ENCODE results near the gene SHMT2.

SHMT2 gene

DNA sequence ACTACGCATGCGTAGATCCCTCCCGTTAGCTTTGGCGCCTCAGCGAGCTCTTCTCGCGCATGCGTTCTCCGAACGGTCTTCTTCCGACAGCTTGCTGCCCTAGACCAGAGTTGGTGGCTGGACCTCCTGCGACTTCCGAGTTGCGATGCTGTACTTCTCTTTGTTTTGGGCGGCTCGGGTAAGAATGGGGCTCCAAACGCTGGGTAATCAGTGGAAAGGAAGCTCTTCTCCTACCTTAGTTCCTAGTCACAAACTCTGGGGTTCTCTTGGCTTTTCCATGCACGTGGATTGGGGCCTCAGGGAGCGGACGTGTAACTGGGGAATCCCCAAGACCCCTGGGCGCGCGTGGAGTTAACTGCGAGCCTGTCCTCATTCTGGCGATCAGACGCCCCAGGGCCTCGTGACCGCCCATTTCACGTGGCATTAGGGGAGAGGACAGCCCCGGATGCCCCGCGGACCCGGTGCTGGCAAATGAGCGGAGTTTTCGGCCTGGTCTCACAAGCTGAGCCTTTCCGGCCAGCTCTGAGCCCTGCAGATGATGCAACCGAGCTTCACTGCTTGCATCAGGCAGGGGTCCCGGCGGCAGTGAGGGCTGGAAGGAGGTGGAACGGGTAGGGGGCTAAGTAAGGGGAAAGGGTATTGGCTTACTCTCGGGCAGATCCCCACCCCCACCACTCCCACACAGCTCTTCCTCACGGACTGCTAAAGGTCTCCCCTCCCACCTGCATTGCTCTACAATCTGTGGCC lies at the start of gene SHMT2:
Gene SHMT2 (plus strand): TSS at position 78 of the 747 bp plus-strand sequence. CDS start 68 bp downstream, at position 146.
- DNase-seq = peak; percentile 96

DNA sequence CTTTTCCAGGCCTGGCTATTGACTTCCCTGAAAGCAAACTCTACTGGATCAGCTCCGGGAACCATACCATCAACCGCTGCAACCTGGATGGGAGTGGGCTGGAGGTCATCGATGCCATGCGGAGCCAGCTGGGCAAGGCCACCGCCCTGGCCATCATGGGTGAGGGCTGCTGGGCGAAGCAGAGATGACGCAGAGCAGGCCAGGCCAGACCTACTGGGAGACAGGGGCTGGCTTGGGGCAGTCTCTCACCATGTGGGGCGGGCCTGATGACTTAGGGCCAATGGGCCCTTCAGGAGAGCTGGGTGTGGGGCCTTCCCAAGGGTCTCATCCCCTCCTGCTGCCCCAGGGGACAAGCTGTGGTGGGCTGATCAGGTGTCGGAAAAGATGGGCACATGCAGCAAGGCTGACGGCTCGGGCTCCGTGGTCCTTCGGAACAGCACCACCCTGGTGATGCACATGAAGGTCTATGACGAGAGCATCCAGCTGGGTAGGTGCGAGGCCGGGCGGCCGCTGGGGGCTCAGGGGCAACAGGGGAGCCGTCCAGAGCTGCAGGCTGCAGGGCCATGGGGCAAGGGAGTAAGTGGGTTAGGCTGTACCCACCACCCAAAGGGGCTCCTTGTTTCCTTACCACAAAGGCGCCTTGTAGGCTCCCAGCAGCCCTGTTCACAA lies 49.1 kb upstream of the SHMT2 start:
- DNase-seq = no peak

DNA sequence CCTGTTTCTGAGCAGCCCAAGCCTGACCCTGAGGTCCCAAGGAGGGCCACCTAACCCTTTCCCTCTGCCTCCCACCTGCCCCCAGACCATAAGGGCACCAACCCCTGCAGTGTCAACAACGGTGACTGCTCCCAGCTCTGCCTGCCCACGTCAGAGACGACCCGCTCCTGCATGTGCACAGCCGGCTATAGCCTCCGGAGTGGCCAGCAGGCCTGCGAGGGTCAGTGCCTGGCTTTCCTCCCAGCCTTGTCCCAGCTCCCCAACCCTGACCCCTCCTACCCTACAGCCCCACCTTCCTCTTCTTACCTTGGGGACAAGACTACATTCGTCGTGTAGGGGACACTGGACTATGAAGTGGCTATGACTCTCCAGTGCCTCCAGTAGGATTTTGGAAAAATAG lies 48.4 kb upstream of the SHMT2 start:
- DNase-seq = no peak

DNA sequence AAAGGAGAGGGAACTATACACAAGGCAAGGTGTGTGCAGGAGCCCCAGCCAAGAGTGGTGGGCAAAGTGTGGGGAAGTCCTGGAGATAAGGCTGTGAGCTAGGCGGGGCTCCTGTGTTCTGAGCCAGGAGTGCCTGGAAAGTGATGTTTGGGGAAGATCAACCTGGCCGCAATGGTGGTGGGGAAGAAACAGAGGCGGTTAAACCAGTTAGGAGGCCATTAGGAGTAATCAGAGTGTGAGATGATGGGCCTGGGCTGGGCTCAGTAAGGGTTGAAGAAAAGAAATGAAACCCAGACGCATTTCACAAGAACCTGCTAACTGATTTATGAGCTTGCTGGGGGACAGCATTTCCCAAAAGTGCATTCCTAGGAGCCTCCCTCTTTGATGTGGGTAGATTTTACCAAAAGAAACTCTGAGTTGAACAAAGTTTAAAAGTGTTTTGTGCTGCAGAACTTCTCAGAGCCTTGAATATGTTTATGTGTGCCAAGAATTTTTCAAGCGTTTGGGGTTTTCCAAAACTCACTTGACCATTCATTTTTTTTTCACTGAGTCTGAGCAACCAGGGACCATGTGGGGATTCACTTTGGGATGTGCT lies 47.9 kb upstream of the SHMT2 start:
- DNase-seq = no peak

DNA sequence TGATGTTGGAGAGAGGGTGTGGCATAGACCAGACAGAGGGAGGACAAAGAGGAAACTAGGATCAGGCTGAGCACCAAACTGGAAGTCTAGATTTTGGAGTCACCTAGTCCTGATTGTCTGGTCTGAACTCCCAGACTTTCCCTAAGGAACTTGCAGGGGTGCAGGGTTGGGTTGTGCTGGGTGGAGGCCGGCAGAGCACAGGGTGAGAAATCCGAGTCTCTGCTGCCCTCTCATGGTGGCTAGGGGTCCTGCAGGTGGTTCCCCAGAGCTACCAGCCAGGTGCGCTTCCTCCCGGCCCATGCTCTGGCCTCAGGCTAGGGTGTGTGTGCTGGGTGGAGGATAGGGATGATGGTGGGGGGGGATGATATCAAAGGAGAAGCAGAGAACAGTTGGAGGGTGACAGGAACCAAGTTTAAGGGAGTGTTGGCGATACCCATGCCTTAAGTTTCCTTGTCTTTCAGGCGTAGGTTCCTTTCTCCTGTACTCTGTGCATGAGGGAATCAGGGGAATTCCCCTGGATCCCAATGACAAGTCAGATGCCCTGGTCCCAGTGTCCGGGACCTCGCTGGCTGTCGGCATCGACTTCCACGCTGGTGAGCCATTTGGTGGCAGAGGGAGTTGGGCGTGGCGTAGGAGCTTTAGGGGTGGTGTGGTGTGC lies 46.5 kb upstream of the SHMT2 start:
- peak; percentile 85 for DNase-seq

DNA sequence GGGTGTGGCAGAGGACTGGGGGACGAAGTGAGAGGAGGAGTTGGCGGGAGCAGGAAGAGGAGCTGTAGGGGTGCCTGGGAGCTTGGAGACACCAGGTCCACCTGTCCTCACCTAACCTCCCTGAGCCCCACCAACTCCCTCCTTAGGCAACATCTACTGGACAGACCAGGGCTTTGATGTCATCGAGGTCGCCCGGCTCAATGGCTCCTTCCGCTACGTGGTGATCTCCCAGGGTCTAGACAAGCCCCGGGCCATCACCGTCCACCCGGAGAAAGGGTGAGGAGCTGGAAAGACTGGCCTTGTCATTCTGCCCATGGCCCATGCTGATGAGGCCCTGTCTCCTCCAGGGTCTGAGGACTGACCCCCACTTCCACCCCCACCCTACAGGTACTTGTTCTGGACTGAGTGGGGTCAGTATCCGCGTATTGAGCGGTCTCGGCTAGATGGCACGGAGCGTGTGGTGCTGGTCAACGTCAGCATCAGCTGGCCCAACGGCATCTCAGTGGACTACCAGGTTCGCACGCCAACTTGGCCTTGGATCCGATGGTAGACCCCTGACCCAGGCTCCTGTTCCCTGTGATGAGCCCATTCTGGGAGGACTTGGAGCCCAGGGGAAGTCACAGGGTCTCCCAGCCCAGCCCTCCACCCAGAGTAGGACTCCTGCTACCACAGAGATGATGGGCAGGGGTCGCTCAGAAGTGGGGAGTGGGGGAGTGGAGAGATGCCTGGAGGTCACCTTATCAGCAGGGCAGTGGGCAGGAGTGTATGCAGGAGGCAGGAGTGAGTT lies 45.4 kb upstream of the SHMT2 start:
- no peak for DNase-seq

DNA sequence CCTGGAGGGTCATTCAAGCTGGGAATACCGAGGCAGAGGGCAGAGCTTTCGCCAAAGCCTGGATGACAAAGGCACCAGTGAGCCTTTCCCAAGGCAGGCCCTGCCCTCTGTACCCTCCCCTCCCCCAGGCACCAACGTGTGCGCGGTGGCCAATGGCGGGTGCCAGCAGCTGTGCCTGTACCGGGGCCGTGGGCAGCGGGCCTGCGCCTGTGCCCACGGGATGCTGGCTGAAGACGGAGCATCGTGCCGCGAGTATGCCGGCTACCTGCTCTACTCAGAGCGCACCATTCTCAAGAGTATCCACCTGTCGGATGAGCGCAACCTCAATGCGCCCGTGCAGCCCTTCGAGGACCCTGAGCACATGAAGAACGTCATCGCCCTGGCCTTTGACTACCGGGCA lies 44.1 kb upstream of the SHMT2 start:
- DNase-seq = no peak

DNA sequence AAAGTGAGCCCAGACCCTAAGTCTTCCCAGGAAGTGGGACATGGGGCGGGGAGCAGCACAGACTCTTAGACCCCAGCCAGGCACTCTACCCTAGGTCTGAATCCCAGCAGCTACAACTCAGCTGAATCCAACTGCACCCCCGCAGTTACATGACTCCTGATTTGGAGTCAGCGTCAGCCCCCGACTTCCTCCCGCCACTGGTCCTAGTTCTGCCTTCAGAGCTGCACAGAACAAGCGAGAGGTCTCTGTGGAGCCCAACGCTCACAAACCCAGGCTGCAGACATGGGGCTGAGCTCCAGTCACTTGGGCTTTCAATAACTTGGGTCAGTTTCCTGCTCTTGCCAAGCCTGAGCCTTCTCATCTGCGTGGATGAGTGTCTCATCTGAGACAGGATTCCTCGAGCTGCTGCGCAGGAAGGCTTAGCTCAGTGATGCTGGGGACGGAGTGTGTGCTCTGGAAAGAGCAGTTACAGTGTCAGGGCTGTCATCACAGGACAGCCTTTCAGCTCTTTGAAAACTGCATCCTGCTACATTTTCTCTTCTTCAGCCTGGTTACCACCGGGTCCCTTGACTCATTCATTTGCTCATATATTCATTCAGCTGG lies 43.5 kb upstream of the SHMT2 start:
- no peak for DNase-seq

DNA sequence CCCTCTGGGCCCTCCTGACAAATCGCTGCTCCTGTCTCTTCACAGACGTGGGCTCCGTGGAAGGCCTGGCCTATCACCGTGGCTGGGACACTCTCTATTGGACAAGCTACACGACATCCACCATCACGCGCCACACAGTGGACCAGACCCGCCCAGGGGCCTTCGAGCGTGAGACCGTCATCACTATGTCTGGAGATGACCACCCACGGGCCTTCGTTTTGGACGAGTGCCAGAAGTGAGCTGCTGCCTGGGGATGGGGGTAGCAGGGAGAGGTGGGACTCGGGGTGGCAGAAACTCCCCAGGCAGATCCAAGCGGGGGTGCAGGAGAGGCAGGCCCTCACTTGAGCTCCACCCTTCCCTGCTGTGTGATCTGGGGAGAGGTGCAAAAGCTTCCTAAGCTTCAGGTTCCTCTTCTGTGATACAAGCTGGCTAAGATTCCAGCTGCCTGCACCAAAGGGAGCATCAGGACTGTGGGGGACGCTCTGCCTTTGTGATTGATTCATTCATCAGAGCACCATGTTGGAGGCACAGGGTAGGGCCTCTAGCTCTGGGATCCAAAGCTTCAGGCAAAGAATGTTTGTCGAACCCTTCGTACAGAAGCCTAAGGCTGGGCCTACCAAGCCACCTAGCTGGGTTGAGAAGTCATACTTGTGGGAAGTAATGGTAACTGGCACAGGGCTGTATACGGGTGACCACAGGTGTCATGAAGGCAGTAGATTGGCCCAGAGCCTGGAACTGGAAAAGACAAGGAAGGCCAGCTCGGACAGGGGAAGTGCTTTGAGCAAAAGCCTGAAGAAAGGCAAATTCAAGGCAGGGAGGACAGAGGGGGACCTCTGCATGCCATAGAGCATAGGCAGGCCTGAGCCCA lies 42.1 kb upstream of the SHMT2 start:
- DNase-seq = no peak

DNA sequence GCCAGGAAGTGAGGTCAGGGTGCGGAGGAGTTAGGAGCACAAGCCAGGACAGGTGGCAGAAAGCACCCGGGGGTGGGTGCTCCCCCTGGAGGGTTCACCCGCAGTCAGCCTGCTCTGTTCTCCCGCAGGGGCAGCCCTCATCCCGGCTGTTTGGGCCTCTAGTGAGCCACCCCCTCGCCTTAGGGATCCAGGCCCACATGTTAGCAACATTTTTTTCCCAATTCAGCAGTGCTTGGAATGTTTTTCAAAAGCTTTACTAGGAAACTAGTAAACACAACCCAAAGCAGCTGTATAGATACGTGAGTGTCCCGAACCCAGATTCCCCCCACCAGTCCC lies 41.5 kb upstream of the SHMT2 start:
- no peak for DNase-seq

DNA sequence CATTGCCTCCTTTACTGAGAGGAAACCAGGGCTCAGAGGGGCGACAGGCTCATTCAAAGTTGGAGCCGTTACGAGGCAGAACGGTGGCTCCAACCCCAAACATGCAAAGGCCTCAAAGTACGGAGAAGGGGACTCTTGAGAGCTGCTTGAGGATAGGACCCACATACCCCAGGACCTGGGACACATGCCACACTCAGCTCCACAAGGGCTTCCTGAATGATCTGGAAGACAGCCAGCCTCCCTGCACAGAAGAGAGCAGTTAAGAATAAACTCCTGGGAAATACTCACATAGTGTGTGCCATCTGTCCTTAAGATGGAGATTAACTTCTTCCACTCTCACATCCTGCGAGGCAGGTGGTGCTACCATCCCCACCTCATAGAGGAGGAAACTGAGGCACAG lies 39.5 kb upstream of the SHMT2 start:
- DNase-seq = no peak

DNA sequence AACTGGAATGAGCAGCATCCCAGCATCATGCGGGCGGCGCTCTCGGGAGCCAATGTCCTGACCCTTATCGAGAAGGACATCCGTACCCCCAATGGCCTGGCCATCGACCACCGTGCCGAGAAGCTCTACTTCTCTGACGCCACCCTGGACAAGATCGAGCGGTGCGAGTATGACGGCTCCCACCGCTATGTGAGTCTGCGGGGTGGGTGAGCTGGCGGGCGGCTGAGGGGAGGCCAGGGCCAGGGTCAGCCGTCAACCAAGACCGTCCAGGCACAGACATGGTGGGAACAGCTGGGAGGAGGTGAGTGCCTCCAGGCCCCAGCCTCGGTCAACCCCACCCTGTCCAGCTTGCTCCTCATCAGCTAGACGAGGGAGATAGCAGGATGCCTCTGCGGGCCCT lies 38.7 kb upstream of the SHMT2 start:
- DNase-seq = no peak

DNA sequence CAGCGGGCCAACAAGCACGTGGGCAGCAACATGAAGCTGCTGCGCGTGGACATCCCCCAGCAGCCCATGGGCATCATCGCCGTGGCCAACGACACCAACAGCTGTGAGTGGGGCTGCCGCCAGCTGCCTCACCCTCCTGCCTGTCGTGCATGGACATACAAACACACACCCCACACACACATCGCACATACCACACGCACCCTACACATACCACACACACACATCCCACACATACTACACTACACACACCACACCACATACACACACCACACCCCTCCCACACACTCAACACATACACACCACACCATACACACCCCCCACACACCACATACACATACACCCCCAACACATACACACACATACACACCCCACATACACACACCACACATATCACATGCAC lies 38.1 kb upstream of the SHMT2 start:
- DNase-seq = no peak

DNA sequence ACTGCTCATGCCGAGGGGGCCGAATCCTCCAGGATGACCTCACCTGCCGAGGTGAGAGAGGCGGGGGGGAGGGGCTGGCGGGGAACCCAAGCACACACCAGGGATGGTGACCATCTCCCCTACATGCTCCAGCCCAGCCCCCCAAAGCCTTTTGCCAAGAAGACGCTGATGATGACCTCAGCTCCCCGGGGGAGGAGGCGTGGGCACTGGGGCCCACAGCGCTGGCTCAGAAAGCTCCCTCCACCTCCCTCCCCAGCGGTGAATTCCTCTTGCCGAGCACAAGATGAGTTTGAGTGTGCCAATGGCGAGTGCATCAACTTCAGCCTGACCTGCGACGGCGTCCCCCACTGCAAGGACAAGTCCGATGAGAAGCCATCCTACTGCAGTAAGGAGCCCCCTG lies 36.6 kb upstream of the SHMT2 start:
- DNase-seq = no peak

DNA sequence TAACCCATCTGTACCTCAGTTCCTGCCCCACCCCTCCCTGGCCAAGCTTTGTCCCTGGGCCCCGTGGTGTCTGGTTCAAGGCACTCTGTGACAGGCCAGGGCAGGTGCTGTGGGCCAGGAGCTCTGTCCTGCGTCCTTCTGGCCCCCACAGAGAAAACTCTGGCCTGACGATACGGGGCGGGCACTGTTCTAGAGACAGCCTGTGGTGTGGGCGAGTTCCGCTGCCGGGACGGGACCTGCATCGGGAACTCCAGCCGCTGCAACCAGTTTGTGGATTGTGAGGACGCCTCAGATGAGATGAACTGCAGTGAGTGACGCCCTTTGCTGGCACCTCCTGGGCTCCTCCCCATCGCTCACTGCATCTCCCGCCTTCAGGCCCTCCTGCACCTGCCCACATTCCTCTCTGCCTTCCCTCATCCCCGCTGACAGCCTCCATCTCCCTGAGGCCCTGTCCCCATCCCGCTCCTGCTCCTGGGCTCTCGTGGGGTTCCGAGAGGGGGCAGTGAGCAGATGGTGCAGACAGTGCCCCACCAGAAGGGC lies 35.7 kb upstream of the SHMT2 start:
- no peak for DNase-seq

DNA sequence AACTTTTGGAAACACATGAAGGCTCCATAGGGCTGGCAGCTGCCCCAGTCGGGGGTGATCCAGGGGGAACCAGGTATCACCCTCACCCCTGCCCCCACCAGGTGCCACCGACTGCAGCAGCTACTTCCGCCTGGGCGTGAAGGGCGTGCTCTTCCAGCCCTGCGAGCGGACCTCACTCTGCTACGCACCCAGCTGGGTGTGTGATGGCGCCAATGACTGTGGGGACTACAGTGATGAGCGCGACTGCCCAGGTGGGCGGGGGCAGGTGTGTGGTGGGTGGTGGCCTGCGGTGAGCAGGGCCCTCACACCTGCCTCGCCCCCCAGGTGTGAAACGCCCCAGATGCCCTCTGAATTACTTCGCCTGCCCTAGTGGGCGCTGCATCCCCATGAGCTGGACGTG lies 35.3 kb upstream of the SHMT2 start:
- DNase-seq = no peak

DNA sequence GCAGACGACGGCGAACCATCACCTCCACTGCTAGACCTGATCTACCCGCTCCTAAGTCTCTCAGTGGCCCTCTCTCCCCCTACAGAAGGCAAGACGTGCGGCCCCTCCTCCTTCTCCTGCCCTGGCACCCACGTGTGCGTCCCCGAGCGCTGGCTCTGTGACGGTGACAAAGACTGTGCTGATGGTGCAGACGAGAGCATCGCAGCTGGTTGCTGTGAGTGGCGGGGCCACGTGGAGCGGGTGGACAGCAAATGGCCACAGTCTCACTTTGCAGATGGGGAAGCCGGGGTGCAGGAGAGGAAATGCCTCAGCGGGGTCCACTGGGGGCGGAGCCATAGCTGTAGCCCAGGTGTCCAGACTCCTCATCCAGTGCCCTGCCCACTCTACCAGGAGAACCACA lies 34.3 kb upstream of the SHMT2 start:
- no peak for DNase-seq

DNA sequence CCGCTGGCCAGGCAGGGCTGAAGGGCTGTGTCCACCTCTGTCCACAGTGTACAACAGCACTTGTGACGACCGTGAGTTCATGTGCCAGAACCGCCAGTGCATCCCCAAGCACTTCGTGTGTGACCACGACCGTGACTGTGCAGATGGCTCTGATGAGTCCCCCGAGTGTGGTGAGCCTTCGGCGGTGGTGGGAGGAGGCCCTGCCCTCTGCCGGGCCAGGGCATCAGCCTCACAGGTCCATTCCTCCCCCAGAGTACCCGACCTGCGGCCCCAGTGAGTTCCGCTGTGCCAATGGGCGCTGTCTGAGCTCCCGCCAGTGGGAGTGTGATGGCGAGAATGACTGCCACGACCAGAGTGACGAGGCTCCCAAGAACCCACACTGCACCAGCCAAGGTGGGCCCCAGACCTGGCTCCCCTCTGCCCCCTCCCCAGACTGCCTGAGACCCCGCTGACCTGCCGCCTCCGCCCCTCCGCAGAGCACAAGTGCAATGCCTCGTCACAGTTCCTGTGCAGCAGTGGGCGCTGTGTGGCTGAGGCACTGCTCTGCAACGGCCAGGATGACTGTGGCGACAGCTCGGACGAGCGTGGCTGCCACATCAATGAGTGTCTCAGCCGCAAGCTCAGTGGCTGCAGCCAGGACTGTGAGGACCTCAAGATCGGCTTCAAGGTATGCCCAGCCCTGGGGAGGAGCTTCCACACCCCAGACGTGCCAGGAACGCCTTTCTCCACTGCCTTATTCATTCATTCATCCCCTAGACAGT lies 33.7 kb upstream of the SHMT2 start:
- no peak for DNase-seq

DNA sequence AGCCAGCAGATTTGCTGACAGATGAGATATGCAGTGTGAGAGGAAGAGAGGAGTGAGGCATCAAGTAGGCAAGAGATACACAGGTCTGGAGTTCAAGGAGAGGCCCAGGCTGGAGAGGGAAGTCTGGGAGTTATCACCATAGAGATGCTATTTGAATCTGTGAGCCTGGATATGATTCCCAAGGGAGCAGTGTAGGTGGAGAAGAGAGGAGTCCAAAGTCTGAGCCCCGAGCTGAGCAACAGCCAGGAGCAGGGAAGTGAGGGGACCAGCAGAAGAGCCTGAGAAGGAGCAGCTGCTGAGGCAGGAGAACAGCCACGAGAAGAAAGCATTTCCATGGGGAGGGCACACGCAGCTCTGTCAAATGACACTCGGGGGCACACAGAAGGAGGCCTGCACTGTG lies 33.1 kb upstream of the SHMT2 start:
- no peak for DNase-seq

DNA sequence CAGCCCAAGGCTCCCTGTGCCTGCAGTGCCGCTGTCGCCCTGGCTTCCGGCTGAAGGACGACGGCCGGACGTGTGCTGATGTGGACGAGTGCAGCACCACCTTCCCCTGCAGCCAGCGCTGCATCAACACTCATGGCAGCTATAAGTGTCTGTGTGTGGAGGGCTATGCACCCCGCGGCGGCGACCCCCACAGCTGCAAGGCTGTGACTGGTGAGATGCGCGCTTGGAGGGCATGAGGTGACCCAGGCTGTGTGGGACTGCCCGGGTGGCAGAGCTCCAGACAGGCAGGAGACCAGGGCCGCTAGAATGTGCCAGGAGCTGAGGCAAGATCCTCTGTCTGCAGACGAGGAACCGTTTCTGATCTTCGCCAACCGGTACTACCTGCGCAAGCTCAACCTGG lies 32.6 kb upstream of the SHMT2 start:
- no peak for DNase-seq

DNA sequence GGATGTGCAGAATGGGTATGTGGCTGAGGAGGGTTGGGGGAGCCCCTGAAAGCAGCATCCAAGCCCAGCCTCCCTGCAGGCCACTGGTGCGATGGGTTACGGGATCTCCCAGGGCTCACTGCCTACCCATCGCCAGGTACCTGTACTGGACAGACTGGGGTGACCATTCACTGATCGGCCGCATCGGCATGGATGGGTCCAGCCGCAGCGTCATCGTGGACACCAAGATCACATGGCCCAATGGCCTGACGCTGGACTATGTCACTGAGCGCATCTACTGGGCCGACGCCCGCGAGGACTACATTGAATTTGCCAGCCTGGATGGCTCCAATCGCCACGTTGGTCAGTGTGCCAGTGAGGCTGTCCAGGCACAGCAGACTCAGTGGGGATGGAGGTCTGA lies 31.2 kb upstream of the SHMT2 start:
- DNase-seq = no peak

All from CD4-positive, alpha-beta T cell treated with Interleukin-6 for 4 hours (primary cell).